Astrocyte (in vitro differentiated cells and primary cell): ENCODE measurements around the gene PLCH1. TPM values are rescaled to one million over a fixed set of nuclear protein-coding genes. Genes with fewer than 3 reads are reported as not detected.

ENCODE experiments used
- DNase-seq: peaks from one replicate; pipeline ENCODE4 v3.0.0-alpha.2; 2010; ENCODE audit warnings: low read depth
- FAIRE-seq: peaks from 2 replicates; lab custom pipeline; 2011; peaks lifted over from hg19 to GRCh38; lab: Jason Lieb, UNC
- H2AFZ ChIP-seq: 2 replicates; pipeline ENCODE4 v1.6.0; 2012; ENCODE audit warnings: low read depth, low read length, inconsistent platforms
- H3K27ac ChIP-seq: 2 replicates; pipeline ENCODE4 v1.5.1; 2011; ENCODE audit warnings: low read depth, low read length, inconsistent platforms
- H3K27me3 ChIP-seq: 2 replicates; pipeline ENCODE4 v1.6.0; 2011; ENCODE audit warnings: low read length, inconsistent platforms; ENCODE audit not compliant: insufficient read depth
- H3K36me3 ChIP-seq: 2 replicates; pipeline ENCODE4 v1.5.1; 2011; ENCODE audit warnings: low read length, inconsistent platforms; ENCODE audit not compliant: insufficient read depth
- H3K4me1 ChIP-seq: 2 replicates; pipeline ENCODE4 v1.5.1; 2011; ENCODE audit warnings: low read length, inconsistent platforms; ENCODE audit not compliant: insufficient read depth
- H3K4me2 ChIP-seq: 2 replicates; pipeline ENCODE4 v1.6.0; 2012; ENCODE audit warnings: low read length, inconsistent platforms
- H3K4me3 ChIP-seq: 2 replicates; pipeline ENCODE4 v1.5.1; 2011; ENCODE audit warnings: low read depth, mild to moderate bottlenecking, low read length, inconsistent platforms; ENCODE audit not compliant: insufficient read depth
- H3K79me2 ChIP-seq: 2 replicates; pipeline ENCODE4 v1.6.0; 2012; ENCODE audit warnings: mild to moderate bottlenecking, low read length, inconsistent platforms; ENCODE audit not compliant: insufficient read depth
- H3K9ac ChIP-seq: 2 replicates; pipeline ENCODE4 v1.6.0; 2012; ENCODE audit warnings: mild to moderate bottlenecking, low read length, inconsistent platforms
- H3K9me3 ChIP-seq: 2 replicates; pipeline ENCODE4 v1.5.1; 2012; ENCODE audit warnings: low read depth, mild to moderate bottlenecking, low read length, inconsistent platforms; ENCODE audit not compliant: insufficient read depth
- H4K20me1 ChIP-seq: 2 replicates; pipeline ENCODE4 v1.6.0; 2012; ENCODE audit warnings: low read length, inconsistent platforms; ENCODE audit not compliant: insufficient read depth
- H3K27ac Mint-ChIP-seq: one replicate; pipeline ENCODE4 v1.8.0; 2021; ENCODE audit warnings: mild to moderate bottlenecking, mixed read lengths; ENCODE audit not compliant: unreplicated experiment
- H3K27me3 Mint-ChIP-seq: one replicate; pipeline ENCODE4 v1.8.0; 2021; ENCODE audit warnings: low read depth, mixed read lengths; ENCODE audit not compliant: unreplicated experiment
- H3K36me3 Mint-ChIP-seq: one replicate; pipeline ENCODE4 v1.8.0; 2021; ENCODE audit warnings: low read depth, mixed read lengths; ENCODE audit not compliant: unreplicated experiment
- H3K4me1 Mint-ChIP-seq: one replicate; pipeline ENCODE4 v1.8.0; 2021; ENCODE audit warnings: low read depth, mixed read lengths; ENCODE audit not compliant: unreplicated experiment
- H3K4me3 Mint-ChIP-seq: one replicate; pipeline ENCODE4 v1.8.0; 2021; ENCODE audit warnings: mild to moderate bottlenecking, moderate library complexity, mixed read lengths; ENCODE audit not compliant: unreplicated experiment
- H3K9me3 Mint-ChIP-seq: one replicate; pipeline ENCODE4 v1.8.0; 2021; ENCODE audit warnings: mild to moderate bottlenecking, mixed read lengths; ENCODE audit not compliant: unreplicated experiment
- EZH2 ChIP-seq: IDR thresholded peaks from 2 replicates; pipeline ENCODE4 v1.6.1; 2012; ENCODE audit warnings: mild to moderate bottlenecking, low read length, inconsistent platforms; ENCODE audit not compliant: insufficient read depth
- total RNA-seq: library from RNA; stranded (reverse); gene quantifications from 2 replicates; pipeline ENCODE4 v1.2.1, GENCODE V29; 2021
- TF ChIP-seq, protein P1 (sequence below): IDR thresholded peaks from 2 replicates; pipeline ENCODE4 v1.5.1; 2011; ENCODE audit warnings: low read depth, mild to moderate bottlenecking, inconsistent platforms, low read length, moderate library complexity; ENCODE audit not compliant: insufficient read depth

Gene PLCH1
- total RNA-seq, 1 donor from 2014 or later = 1.2 TPM

DNA sequence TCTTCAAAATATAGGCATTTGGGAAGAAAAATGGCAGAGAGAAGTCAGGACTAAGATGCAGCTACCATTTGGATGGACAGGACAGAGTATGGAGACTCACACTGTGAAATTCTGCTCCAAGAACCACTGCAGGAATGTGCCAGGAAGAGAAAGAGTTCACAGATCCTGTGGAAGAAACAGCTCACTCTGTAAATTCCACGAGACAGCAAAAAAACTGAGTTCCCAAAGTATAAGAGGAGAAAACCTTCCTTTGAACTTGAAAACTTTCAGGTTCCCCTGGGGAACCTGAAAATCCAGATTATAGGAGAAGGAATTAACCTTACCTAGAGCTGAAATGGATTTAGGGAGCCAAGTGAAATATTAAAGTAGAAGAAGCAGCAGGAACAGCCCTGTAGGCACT, 137.1 kb downstream of the PLCH1 start:
- H3K36me3 ChIP-seq = no peaks in the 10 kb centered on the region
- no peak overlapping the region for H2AFZ ChIP-seq
- H3K79me2 ChIP-seq = no peaks in the 10 kb centered on the region
- H3K4me2 ChIP-seq = no peak overlapping the region
- Mint-ChIP-seq H3K36me3 (no peaks in the 10 kb centered on the region), H3K4me1 (peaks cover 2% of the 10 kb centered on the region), H3K4me3 (no peak overlapping the region), H3K27me3 (no peaks in the 10 kb centered on the region), H3K27ac (no peak overlapping the region), H3K9me3 (peaks cover 2% of the 10 kb centered on the region)
- H3K9me3 ChIP-seq = no peaks in the 10 kb centered on the region
- no peaks in the 10 kb centered on the region for H3K27me3 ChIP-seq
- DNase-seq (no peak), FAIRE-seq (no peak)
- no peak overlapping the region for H3K4me3 ChIP-seq
- H4K20me1 ChIP-seq = no peaks in the 10 kb centered on the region
- H3K4me1 ChIP-seq = no peaks in the 10 kb centered on the region
- H3K27ac ChIP-seq = no peak overlapping the region
- H3K9ac ChIP-seq = no peak overlapping the region
- TF ChIP-seq, protein P1, sequence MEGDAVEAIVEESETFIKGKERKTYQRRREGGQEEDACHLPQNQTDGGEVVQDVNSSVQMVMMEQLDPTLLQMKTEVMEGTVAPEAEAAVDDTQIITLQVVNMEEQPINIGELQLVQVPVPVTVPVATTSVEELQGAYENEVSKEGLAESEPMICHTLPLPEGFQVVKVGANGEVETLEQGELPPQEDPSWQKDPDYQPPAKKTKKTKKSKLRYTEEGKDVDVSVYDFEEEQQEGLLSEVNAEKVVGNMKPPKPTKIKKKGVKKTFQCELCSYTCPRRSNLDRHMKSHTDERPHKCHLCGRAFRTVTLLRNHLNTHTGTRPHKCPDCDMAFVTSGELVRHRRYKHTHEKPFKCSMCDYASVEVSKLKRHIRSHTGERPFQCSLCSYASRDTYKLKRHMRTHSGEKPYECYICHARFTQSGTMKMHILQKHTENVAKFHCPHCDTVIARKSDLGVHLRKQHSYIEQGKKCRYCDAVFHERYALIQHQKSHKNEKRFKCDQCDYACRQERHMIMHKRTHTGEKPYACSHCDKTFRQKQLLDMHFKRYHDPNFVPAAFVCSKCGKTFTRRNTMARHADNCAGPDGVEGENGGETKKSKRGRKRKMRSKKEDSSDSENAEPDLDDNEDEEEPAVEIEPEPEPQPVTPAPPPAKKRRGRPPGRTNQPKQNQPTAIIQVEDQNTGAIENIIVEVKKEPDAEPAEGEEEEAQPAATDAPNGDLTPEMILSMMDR = no peak
- TF ChIP-seq EZH2 = no peak

DNA sequence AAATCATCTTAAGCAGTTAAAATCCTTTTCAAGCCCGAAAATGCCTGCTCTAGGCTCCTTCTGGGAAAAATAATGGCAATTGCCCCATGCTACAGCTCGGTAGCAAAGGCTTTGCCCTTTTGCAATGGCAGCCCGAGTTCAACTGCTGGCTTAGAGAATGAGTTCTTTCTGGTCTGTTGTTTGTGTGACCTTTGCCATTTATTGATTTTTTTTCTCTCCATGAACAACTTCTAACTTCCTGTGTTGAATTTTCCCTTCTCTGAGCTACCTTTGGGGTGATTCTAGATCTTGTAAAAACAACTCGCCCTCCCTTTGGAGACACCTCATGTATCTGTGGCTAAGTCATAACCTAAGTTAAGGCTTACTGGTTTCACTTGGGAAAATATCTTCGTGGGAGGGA, 139.3 kb downstream of the PLCH1 start:
- H3K4me1 Mint-ChIP-seq = peaks cover 2% of the 10 kb centered on the region
- no peak overlapping the region for H3K4me3 ChIP-seq
- H2AFZ ChIP-seq = no peak overlapping the region

DNA sequence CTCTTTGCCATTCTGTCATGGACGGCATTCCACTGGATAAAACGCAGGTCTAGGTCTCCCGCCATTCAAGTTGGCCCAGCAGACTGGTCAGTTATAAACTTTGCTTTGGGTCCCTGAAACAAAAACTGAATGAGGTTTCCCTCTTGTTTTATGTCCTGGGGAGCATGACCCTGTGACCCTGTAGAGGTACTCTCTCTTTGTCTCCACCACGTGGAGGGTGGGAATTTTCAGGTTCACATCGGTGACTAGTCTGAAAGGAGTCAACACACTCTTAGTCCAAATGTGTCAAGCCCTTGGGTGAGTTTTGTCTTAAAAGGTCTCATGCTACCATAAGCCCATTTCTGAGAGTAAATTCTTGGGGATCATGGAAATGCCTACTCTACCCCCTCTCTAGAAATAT, 139.9 kb downstream of the PLCH1 start:
- H3K27ac ChIP-seq = no peak overlapping the region
- no peaks in the 10 kb centered on the region for H3K36me3 ChIP-seq
- Mint-ChIP-seq H3K4me1 (peaks cover 2% of the 10 kb centered on the region), H3K27ac (no peak overlapping the region), H3K27me3 (no peaks in the 10 kb centered on the region), H3K4me3 (no peak overlapping the region), H3K36me3 (no peaks in the 10 kb centered on the region), H3K9me3 (no peaks in the 10 kb centered on the region)
- H3K4me1 ChIP-seq = no peaks in the 10 kb centered on the region
- H2AFZ ChIP-seq = no peak overlapping the region
- no peak overlapping the region for H3K9ac ChIP-seq
- TF ChIP-seq, protein P1 = no peak
- no peak for TF ChIP-seq EZH2
- H3K9me3 ChIP-seq = no peaks in the 10 kb centered on the region
- H4K20me1 ChIP-seq = no peaks in the 10 kb centered on the region
- FAIRE-seq = no peak
- DNase-seq = no peak
- H3K4me2 ChIP-seq = no peak overlapping the region
- no peaks in the 10 kb centered on the region for H3K27me3 ChIP-seq
- no peaks in the 10 kb centered on the region for H3K79me2 ChIP-seq
- no peak overlapping the region for H3K4me3 ChIP-seq

More for the DNA sequence above, 139.3 kb downstream of the PLCH1 start:
- TF ChIP-seq, protein P1 = no peak
- no peak for TF ChIP-seq EZH2
- Mint-ChIP-seq H3K9me3 (no peaks in the 10 kb centered on the region), H3K27me3 (no peaks in the 10 kb centered on the region), H3K27ac (no peak overlapping the region), H3K4me3 (no peak overlapping the region), H3K36me3 (no peaks in the 10 kb centered on the region)
- no peaks in the 10 kb centered on the region for H3K4me1 ChIP-seq
- no peaks in the 10 kb centered on the region for H3K9me3 ChIP-seq
- DNase-seq (no peak), FAIRE-seq (no peak)
- H3K36me3 ChIP-seq = no peaks in the 10 kb centered on the region
- H4K20me1 ChIP-seq = no peaks in the 10 kb centered on the region
- no peak overlapping the region for H3K9ac ChIP-seq
- no peaks in the 10 kb centered on the region for H3K79me2 ChIP-seq
- no peak overlapping the region for H3K4me2 ChIP-seq
- no peaks in the 10 kb centered on the region for H3K27me3 ChIP-seq
- H3K27ac ChIP-seq = no peak overlapping the region
